Activated T-cell treated with anti-CD3 and anti-CD28 coated beads for 4 hours (primary cell): ENCODE measurements around the gene PDE8B.

Experiments used
- DNase-seq: peaks from one replicate; pipeline ENCODE4 v3.0.0-alpha.2; 2020

PDE8B gene

GRCh38 chr5:77409870-77410621 lies 199.6 kb downstream of the PDE8B start:
- no peak for DNase-seq

- DNase-seq: no peak
These were observed 202.6 kb downstream of the PDE8B start for GRCh38 chr5:77413049-77413448.

- DNase-seq: no peak
These were observed 207.7 kb downstream of the PDE8B start for GRCh38 chr5:77418162-77418561.

GRCh38 chr5:77418601-77419581 lies 208.4 kb downstream of the PDE8B start:
- no peak for DNase-seq

GRCh38 chr5:77419644-77420582 lies 209.4 kb downstream of the PDE8B start:
- no peak for DNase-seq

GRCh38 chr5:77420940-77421339 lies 210.5 kb downstream of the PDE8B start:
- DNase-seq: no peak

- DNase-seq: no peak
These were observed 212.7 kb downstream of the PDE8B start for GRCh38 chr5:77423022-77423750.

- no peak for DNase-seq
These were observed 214.4 kb downstream of the PDE8B start for GRCh38 chr5:77424921-77425320.

GRCh38 chr5:77425420-77425819 lies 214.9 kb downstream of the PDE8B start:
- DNase-seq: no peak

GRCh38 chr5:77425998-77426659 lies 215.6 kb downstream of the PDE8B start:
- DNase-seq: no peak

GRCh38 chr5:77426670-77427069 lies 216.2 kb downstream of the PDE8B start:
- DNase-seq: no peak

GRCh38 chr5:77427998-77428397 lies 217.5 kb downstream of the PDE8B start:
- no peak for DNase-seq

- DNase-seq: no peak
These were observed 218.0 kb downstream of the PDE8B start for GRCh38 chr5:77428526-77428925.

- DNase-seq: no peak
These were observed 220.2 kb downstream of the PDE8B start for GRCh38 chr5:77430726-77431125.

- no peak for DNase-seq
These were observed 220.8 kb downstream of the PDE8B start for GRCh38 chr5:77431286-77431685.

GRCh38 chr5:77431719-77432118 lies 221.2 kb downstream of the PDE8B start:
- DNase-seq: no peak

GRCh38 chr5:77437194-77437593 lies 226.7 kb downstream of the PDE8B start:
- no peak for DNase-seq

- DNase-seq: no peak
These were observed 227.6 kb downstream of the PDE8B start for GRCh38 chr5:77438071-77438470.

- DNase-seq: no peak
These were observed 233.2 kb downstream of the PDE8B start for GRCh38 chr5:77443670-77444069.

GRCh38 chr5:77444356-77444755 lies 233.9 kb downstream of the PDE8B start:
- DNase-seq: no peak

GRCh38 chr5:77448831-77449230 lies 238.4 kb downstream of the PDE8B start:
- DNase-seq: no peak

- no peak for DNase-seq
These were observed 238.8 kb downstream of the PDE8B start for GRCh38 chr5:77449277-77449676.
